ENCODE results near the gene MRPL12.
"Not testable (repeated sequence)": the region's sequence is repeated elsewhere in the genome, so short reads cannot be mapped to it uniquely, and the experiment has no call there.

The MRPL12 gene

DNA sequence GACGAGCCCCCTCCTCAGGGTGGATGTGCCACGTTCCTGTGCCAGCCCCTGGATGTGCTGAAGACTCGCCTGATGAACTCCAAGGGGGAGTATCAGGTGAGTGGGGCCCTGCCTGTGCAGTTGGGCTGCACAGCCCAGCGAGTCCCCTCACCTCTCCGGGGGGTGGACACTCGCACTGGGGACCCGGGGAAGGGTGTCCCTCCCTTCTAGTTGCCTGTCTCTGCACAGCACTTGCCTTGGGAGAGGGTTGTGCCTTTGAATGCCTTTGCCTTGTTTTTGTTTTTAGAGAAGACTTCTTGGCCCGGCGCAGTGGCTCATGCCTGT is 14.6 kb downstream of the MRPL12 start:
- DNase-seq: no peak

- no peak for DNase-seq
These were observed 16.5 kb downstream of the MRPL12 start for GRCh38 chr17:81719410-81720266.

DNA sequence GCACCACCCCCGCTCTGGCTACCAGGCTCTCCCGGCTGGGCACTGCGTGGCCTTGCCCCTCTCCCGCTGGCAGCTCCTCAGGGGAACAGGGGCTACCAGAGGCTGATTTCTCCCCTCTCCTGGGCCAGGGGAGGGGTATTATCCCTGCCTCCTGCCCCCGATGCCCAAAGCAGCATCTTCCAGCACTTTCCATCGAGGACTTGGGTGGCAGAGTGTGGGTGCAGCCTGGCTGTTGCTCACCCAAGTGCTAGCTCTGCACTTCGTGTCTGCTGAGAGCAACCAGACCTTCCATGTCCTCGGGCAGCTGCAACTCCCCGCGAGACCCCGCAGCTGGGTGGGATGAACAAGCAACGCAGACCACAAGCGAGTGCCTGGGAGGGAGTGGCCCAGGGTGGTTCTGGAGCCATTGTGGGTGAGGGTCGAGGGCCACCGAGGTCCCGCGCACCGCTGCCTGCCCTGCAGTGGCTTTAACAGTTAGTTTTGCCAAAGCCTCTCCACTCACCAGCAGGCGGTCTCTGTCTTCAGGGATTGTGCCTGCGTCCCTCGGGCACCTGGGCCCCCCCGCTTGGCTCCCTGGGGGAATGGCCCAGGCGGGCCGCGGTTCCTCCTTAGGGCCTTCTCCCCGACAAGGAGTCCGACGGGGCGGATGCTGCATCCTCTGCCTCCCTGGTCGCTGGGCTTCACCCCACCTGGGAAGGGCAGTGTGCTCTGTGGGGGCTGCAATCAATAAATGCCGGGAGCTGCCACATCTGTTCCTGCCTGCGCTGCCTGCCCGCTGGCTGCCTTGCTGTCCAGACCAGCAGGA is 17.3 kb downstream of the MRPL12 start:
- no peak for DNase-seq

DNA sequence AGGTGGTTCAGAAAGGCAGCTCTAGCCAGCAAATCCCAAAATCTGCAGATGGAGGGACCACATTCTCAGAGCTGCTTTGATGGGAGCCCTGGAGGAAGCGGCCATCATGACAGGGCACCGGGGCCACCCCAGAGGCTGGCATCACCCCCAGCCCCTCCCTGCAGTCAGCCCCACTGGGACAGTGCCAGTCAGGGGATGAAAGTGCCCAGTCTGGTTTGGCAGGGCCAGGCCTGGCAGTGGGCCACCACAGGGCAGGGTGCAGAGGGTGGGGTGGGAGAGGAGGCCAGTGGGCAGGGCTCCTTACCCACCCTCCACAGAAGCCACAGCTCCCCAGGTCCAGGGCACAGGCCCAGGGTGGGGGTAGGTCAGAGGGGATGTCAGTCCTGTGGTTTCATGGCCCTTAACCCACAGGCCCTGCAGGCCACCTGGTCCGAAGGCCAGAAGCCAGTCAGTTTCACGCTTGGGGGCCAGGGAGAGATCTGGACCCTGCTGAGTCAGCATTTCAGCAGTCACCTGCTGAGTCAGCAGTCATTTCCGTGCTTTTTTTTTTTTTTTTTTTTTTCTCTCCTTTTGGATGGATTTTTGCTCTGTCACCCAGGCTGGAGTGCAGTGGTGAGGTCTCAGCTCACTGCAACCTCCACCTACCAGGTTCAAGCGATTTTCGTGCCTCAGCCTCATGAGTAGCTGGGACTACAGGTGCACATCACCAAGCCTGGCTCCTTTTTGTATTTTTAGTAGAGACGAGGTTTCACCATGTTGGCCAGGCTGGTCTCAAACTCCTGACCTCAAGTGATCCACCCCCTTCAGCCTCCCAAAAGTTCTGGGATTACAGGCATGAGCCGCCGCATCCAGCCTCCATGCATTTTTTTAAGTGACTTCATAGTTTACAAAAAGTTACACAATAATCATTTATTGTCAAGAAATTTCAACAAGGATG is 19.3 kb downstream of the MRPL12 start:
- no peak for DNase-seq

DNA sequence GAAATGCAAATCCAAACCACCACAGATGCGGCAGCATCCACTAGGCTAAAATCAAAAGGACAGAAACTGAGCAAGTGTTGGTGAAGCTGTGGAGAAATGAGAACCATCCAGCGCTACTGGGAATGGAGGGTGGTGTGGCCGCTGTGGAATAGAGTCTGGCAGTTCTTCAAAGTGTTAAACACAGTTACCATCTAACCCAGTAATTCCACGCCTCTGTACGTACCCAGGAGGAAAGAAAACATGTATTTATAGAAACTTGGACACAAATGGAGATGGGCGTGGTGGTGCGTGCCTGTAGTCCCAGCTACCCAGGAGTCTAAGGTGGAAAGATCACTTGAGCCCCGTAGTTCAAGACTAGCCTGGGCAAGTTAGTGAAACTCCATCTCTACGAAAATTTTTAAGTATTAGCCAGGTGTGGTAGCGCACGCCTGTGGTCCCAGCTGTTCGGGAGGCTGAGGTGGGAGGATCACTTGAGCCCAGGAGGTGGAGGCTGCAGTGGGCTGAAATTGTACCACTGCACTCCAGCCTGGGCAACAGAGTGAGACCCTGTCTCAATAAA is 20.6 kb downstream of the MRPL12 start:
- DNase-seq: no peak

- DNase-seq: no peak
These were observed 22.3 kb downstream of the MRPL12 start for GRCh38 chr17:81725439-81725838.

DNA sequence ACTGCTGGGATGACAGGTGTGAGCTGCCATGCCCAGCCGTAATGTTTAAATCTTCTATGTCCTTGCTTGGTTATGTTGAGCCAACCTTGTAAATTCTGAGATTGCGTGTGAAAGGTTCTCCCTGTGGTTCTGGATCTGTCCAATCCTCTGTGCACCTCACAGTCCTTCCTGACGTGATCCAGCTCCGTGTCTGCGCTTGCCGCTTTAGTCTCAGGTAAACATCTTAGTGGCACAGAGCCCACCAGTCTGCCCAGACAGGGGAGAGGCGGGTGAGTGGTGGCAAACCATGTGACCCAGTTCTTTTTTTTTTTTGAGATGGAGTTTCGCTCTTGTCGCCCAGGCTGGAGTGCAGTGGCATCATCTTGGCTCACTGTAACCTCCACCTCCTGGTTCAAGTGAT is 22.8 kb downstream of the MRPL12 start:
- DNase-seq: no peak

GRCh38 chr17:81727324-81728031 is 24.3 kb downstream of the MRPL12 start:
- no peak for DNase-seq

DNA sequence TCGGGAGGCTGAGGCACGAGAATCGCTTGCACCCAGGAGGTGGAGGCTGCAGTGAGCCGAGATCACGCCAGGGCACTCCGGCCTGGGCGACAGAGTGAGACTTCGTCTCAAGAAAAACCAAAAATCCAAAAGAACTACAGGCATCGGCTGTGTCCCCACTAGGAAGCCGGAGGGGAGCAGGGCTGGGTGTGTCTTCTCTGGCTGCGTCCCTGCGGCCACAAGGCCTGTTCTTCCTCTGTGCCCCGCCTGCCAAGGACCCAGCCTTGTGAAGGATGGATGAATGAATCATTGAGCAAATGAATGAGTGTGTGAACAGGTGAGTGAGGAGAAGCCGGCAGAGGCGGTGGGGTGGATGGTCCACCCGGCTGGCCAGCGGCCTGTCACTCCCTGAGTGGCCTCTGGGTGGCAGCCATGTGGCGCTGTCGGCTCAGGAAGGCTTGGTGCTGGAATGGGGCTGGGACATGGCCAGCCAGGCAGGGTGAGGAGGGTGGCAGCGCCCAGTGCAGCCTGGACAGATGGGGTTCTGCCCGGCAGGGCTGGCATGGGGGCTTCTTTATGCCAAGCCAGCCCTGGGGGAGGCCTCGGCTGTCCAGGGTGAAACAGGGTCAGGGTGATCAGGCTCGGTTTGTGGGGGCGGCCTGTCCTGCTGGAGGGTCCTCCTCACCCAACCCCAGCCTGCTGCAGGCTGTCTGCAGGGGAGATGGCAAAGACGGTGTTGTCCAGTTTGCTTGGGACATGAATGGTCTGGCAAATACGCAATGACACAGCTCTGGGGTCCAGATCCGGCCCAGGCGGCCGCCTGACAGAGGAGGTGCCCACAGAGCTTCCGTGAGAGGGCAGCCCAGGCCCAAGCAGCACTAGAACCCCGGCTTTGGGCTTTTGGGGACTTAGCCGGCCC is 30.6 kb downstream of the MRPL12 start:
- peak; percentile 8 for DNase-seq

- DNase-seq: no peak
These were observed 31.5 kb downstream of the MRPL12 start for GRCh38 chr17:81734405-81735263.

DNA sequence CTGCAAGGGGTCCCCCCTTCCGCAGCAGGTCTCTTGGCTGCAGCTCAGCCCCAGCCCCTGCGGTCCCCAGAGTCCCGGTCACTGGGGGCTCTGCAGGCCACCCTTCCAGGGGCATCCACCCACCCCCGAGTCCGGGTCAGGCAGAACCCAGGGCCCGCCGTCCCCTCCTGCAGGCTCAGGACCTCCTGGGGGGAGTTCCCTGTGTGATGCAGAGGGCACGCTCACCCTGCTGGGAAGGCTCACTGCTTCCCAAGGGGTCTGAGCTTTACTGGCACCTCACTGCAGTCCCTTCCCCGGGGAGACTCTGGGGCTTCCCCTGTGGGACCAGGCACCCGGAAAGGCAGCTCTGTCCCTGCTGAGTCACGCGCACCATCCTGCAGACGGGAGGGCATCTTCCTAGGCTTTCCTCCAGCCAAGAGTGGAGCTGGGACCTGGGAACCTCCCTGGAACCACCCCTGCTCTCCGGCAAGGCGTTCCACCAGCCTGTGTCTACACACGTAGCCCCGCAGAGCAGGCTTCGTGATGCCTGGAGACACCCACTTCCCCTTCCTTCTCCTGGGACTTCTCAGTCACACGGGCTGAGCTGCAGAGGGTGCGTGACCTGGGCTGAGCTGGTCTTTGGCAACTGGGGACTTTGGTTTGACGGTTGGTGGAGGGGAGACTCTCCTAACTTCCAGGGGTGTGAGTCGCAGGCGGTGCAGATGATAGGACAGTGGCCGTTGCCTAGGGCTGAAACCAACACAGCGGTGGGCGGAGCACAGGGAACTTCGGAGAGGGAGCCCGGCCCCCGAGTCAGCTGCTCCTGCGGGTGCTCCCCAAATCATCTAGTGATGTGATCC is 32.3 kb downstream of the MRPL12 start:
- peak; percentile 96 for DNase-seq

GRCh38 chr17:81737947-81738800 is 35.0 kb downstream of the MRPL12 start:
- no peak for DNase-seq

GRCh38 chr17:81738801-81739393 is 35.7 kb downstream of the MRPL12 start:
- DNase-seq: no peak

DNA sequence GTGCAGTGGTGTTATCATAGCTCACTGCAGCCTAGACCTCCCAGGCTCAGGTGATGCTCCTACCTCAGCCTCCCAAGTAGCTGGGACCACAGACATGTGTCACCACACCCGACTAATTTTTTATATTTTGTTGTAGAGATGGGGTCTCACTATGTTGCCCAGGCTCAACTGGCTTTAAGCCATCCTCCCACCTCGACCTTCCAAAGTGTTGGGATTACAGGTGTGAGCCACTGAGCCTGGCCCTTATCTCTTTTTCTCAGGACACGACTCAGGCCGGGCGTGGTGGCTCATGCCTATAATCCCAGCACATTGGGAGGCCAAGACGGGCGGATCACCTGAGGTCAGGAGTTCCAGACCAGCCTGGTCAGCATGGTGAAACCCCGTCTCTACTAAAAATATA is 36.4 kb downstream of the MRPL12 start:
- not testable (repeated sequence) for DNase-seq

GRCh38 chr17:81740395-81740961 is 37.3 kb downstream of the MRPL12 start:
- no peak for DNase-seq

DNA sequence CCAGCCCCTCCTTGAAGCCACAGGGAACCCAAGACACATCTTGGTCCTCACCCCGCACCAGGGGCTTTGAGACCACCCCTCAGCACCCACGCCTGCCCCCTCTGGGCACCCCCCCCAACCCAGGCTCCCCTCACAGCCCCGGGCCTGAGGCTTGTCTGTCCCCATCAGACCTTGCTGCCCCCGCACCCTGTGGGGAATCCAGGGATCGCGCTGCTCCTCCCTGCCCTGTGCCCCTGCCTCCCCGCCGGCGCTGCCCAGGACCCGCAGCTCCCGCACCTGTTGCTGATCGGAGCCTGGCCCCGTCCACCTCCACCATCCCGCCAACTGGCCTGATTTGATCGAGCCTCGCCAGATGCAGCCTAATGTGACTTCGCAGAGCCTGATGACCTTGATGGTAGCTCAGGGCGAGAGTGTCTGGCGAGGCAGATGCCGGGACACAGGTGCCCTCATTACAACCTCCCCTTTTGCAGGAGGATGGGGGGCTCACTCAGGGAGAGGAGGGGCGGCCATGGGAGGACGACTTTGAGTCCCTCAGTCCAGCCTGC is 38.0 kb downstream of the MRPL12 start:
- DNase-seq: no peak

Data from GF-D8 (cell line).